ENCODE measurements around the gene SRD5A3.
A peak's percentile ranks its signal among the peaks of the same experiment; 100 is the strongest.

GRCh38 chr4:55396308-55397125 is 50.5 kb downstream of the SRD5A3 start:
- TF ChIP-seq CTCF (IDR thresholded peaks at IDR 0.05), result no peak
- TF ChIP-seq POLR2AphosphoS5 (IDR thresholded peaks at IDR 0.05), result peak; percentile 81
- no peak for TF ChIP-seq POLR2A (IDR thresholded peaks at IDR 0.05)

Data from gastroesophageal sphincter (tissue), 3 donors.